Thymus (tissue), 11 donors: Measurements from ENCODE around the gene PPIE. TPM values are rescaled to one million over a fixed set of nuclear protein-coding genes. Genes with fewer than 3 reads are reported as not detected.

Source experiments
- DNase-seq, 9 donors: peaks; one replicate each; pipeline ENCODE4 v3.0.0-alpha.2; 2013; ENCODE audit warnings: low spot score in 9 of 9, low read depth in 6 of 9, missing footprints in 1 of 9
- H3K27ac ChIP-seq, 2 donors: one replicate each; pipeline ENCODE4 v1.5.1; 2013; ENCODE audit warnings: control low read depth in 1 of 2, low read depth in 1 of 2, low read length in 1 of 2, mild to moderate bottlenecking in 1 of 2, moderate library complexity in 1 of 2
- H3K27me3 ChIP-seq, 2 donors: one replicate each; pipeline ENCODE4 v1.5.1; 2013; ENCODE audit warnings: low read length in 1 of 2; ENCODE audit not compliant: control insufficient read depth in 2 of 2, insufficient read depth in 1 of 2
- H3K36me3 ChIP-seq, 2 donors: one replicate each; pipeline ENCODE4 v1.5.1; 2013; ENCODE audit warnings: low read length in 1 of 2, mild to moderate bottlenecking in 1 of 2, moderate library complexity in 1 of 2; ENCODE audit not compliant: control insufficient read depth in 2 of 2, insufficient read depth in 2 of 2
- H3K4me1 ChIP-seq, 2 donors: one replicate each; pipeline ENCODE4 v1.5.1; 2013; ENCODE audit warnings: low read length in 2 of 2; ENCODE audit not compliant: control insufficient read depth in 2 of 2, insufficient read depth in 2 of 2
- H3K4me3 ChIP-seq, 2 donors: one replicate each; pipeline ENCODE4 v1.5.1; 2013; ENCODE audit warnings: low read length in 2 of 2, control low read depth in 1 of 2, mild to moderate bottlenecking in 1 of 2
- H3K9me3 ChIP-seq, 2 donors: one replicate each; pipeline ENCODE4 v1.5.1; 2013; ENCODE audit warnings: low read length in 1 of 2, mild to moderate bottlenecking in 1 of 2; ENCODE audit not compliant: control insufficient read depth in 2 of 2, insufficient read depth in 1 of 2
- WGBS: extraction: QIAGEN DNeasy Blood & Tissue Kit; methylation state at CpG from one replicate; pipeline ENCODE4 v1.1.7; 2013; 5-methylcytosine and 5-hydroxymethylcytosine counted together
- polyA plus RNA-seq: library from polyadenylated mRNA; stranded (reverse); fragments of 200-250 nt; gene quantifications from one replicate; pipeline ENCODE4 v1.2.3, GENCODE V29; 2013
- total RNA-seq: library from RNA; stranded (reverse); fragments of 120-200 nt; gene quantifications from one replicate; pipeline ENCODE4 v1.2.4, GENCODE V29; 2013
- donor health status: healthy.

The PPIE gene
- total and polyA plus RNA-seq, 2 donors = 45.0 to 54.2 TPM

GRCh38 chr1:39694026-39694425, 44.7 kb upstream of the PPIE start:
- Histone ChIP-seq H3K27ac (no peak overlapping the region), H3K27me3 (peaks cover 31 to 92% of the 10 kb centered on the region in 2 donors), H3K36me3 (no peaks in the 10 kb centered on the region), H3K9me3 (peaks cover 0 to 3% of the 10 kb centered on the region in 2 donors), H3K4me1 (peaks cover 3 to 16% of the 10 kb centered on the region in 2 donors), H3K4me3 (no peak overlapping the region)
- no peak for DNase-seq
- 94% methylated on average over 1 of the region's 1 CpG for WGBS

- H3K27ac ChIP-seq = no peak overlapping the region
- H3K9me3 ChIP-seq = peaks cover 0 to 3% of the 10 kb centered on the region in 2 donors
- H3K27me3 ChIP-seq = peaks cover 31 to 88% of the 10 kb centered on the region in 2 donors
- peaks cover 3 to 16% of the 10 kb centered on the region in 2 donors for H3K4me1 ChIP-seq
- 9% methylated on average over 1 of the region's 1 CpG for WGBS
- H3K4me3 ChIP-seq = no peak overlapping the region
- no peaks in the 10 kb centered on the region for H3K36me3 ChIP-seq
- DNase-seq = no peak
Observed at GRCh38 chr1:39695016-39695415, 43.7 kb upstream of the PPIE start.

- WGBS = 65% methylated on average over 1 of the region's 1 CpG
- DNase-seq = no peak
- Histone ChIP-seq H3K4me1 (peaks cover 3 to 9% of the 10 kb centered on the region in 2 donors), H3K27ac (no peak overlapping the region), H3K27me3 (peaks cover 22 to 88% of the 10 kb centered on the region in 2 donors), H3K4me3 (no peak overlapping the region), H3K9me3 (peaks cover 0 to 3% of the 10 kb centered on the region in 2 donors), H3K36me3 (no peaks in the 10 kb centered on the region)
Observed at GRCh38 chr1:39696448-39696847, 42.2 kb upstream of the PPIE start.

- Histone ChIP-seq H3K4me1 (no peaks in the 10 kb centered on the region), H3K36me3 (no peaks in the 10 kb centered on the region), H3K4me3 (no peak overlapping the region), H3K9me3 (no peaks in the 10 kb centered on the region), H3K27me3 (peaks cover 3 to 83% of the 10 kb centered on the region in 2 donors), H3K27ac (no peak overlapping the region)
- DNase-seq = no peak
- whole genome bisulfite sequencing = 90% methylated on average over 4 of the region's 4 CpGs
Observed at GRCh38 chr1:39698568-39698967, 40.1 kb upstream of the PPIE start.

- Histone ChIP-seq H3K4me1 (no peaks in the 10 kb centered on the region), H3K4me3 (no peak overlapping the region), H3K27ac (no peak overlapping the region), H3K27me3 (peaks cover 0 to 75% of the 10 kb centered on the region in 2 donors), H3K36me3 (no peaks in the 10 kb centered on the region), H3K9me3 (no peaks in the 10 kb centered on the region)
- DNase-seq = no peak
- WGBS = 99% methylated on average over 3 of the region's 3 CpGs
Observed at GRCh38 chr1:39699419-39699818, 39.3 kb upstream of the PPIE start.

- Histone ChIP-seq H3K4me3 (no peak overlapping the region), H3K36me3 (no peaks in the 10 kb centered on the region), H3K27me3 (peaks cover 0 to 67% of the 10 kb centered on the region in 2 donors), H3K4me1 (no peaks in the 10 kb centered on the region), H3K9me3 (no peaks in the 10 kb centered on the region), H3K27ac (no peak overlapping the region)
- 78% methylated on average over 3 of the region's 3 CpGs for WGBS
- no peak for DNase-seq
Observed at GRCh38 chr1:39700348-39700747, 38.3 kb upstream of the PPIE start.

GRCh38 chr1:39701049-39701439, 37.6 kb upstream of the PPIE start:
- Histone ChIP-seq H3K36me3 (no peaks in the 10 kb centered on the region), H3K27ac (no peak overlapping the region), H3K27me3 (peaks cover 0 to 62% of the 10 kb centered on the region in 2 donors), H3K4me3 (no peak overlapping the region), H3K9me3 (no peaks in the 10 kb centered on the region), H3K4me1 (no peaks in the 10 kb centered on the region)
- no peak for DNase-seq
- 67% methylated on average over 12 of the region's 12 CpGs for WGBS

GRCh38 chr1:39704757-39705156, 33.9 kb upstream of the PPIE start:
- no peaks in the 10 kb centered on the region for H3K36me3 ChIP-seq
- H3K4me1 ChIP-seq = no peaks in the 10 kb centered on the region
- no peaks in the 10 kb centered on the region for H3K9me3 ChIP-seq
- H3K27ac ChIP-seq = no peak overlapping the region
- 98% methylated on average over 1 of the region's 1 CpG for WGBS
- peaks cover 0 to 48% of the 10 kb centered on the region in 2 donors for H3K27me3 ChIP-seq
- no peak overlapping the region for H3K4me3 ChIP-seq
- DNase-seq = no peak

- 98% methylated on average over 4 of the region's 4 CpGs for WGBS
- DNase-seq = no peak
- Histone ChIP-seq H3K9me3 (no peaks in the 10 kb centered on the region), H3K36me3 (no peaks in the 10 kb centered on the region), H3K4me3 (no peak overlapping the region), H3K27me3 (peaks cover 0 to 40% of the 10 kb centered on the region in 2 donors), H3K4me1 (no peaks in the 10 kb centered on the region), H3K27ac (no peak overlapping the region)
Observed at GRCh38 chr1:39707506-39707905, 31.2 kb upstream of the PPIE start.
